Fibroblast of pulmonary artery (primary cell): Measurements from ENCODE around the gene TMEM9.

Source experiments
- DNase-seq: peaks from one replicate; pipeline ENCODE4 v3.0.0-alpha.2; 2010; ENCODE audit warnings: low read depth
- H3K4me3 ChIP-seq: replicated peaks from 2 replicates; pipeline ENCODE4 v1.5.1; 2011; ENCODE audit warnings: low read depth, mild to moderate bottlenecking, control low read depth, low read length, moderate library complexity
- CTCF ChIP-seq: IDR thresholded peaks from 2 replicates; pipeline ENCODE4 v1.5.1; 2011; ENCODE audit warnings: mild to moderate bottlenecking, control low read depth, low read length, inconsistent platforms; ENCODE audit errors: missing control alignments

Gene TMEM9

DNA sequence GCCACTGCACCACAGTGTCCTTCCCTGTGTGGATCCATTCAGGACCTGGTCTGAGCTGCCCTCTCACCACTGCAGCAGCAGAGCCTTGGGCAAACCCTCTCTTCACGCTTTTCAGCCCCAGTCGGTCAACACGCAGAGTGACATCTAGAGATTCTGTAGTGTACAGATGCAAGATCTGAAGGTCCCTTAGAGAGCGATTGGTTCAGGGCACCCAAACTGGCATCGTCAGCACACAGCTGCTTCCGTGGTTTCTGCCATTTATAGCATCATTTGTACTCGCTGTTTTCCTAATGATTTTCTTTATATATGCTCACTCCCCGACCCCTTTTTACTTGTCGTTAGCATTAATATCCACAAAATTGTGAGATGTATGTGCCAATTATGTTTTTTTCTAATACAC lies 25.8 kb downstream of the TMEM9 start:
- no peak for TF ChIP-seq CTCF
- DNase-seq, result no peak
- no peak overlapping the region for H3K4me3 ChIP-seq

- TF ChIP-seq CTCF, result no peak
- no peak for DNase-seq
- H3K4me3 ChIP-seq, result no peak overlapping the region
Measured at GRCh38 chr1:201127755-201128455, 26.4 kb downstream of the TMEM9 start.

DNA sequence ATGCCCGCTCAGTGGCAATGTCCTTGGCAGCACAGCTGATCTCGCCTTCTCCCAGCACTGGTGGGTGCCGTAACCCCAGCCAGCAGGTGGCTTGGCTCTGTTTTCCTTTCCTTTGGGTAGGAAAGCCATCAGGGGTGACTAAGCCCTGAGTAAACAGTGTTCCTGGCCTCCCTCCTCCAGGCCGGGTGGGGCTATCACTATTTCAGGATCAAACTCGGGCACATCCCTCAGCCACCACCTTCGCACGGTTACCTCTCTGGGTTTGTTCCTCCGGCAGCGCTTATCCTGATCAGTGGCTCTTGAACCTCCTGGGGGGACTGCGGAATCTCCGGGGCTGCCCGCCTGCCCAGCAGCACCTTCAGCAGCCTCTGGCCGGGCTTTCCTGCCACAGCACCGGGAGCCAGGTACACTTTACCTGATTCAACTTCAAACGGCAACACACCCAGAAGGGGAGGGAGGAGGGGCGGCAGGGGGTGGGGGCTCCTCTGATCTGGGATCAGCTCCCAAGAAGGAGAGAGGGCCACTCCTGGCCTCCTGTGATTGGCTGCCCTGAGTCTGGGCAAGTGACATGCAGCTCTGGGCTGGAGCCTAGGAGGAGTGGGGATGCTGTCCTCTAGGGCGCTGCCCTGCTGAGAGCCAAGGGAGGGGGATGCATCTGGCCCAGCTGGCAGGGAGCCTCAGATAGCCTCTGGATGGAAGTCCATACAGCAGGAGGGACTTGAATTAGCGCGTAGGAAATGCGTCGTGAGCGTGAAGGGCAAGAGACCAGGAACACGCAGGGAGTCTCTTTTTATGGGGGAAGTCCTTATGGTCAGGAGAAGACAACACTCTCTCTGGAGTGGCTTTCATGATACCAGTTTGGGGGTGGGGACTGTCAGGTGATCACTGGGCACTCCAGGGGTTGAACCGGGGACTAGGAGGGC lies 27.2 kb downstream of the TMEM9 start, which contains the start of gene ASCL5:
Gene ASCL5, minus strand, starts transcription at position 353 of the 923 bp plus-strand sequence. CDS start 11,812 bp downstream, outside the sequence.
- TF ChIP-seq CTCF, result no peak
- no peak for DNase-seq
- H3K4me3 ChIP-seq, result no peak within 1 kb of the TSS

DNA sequence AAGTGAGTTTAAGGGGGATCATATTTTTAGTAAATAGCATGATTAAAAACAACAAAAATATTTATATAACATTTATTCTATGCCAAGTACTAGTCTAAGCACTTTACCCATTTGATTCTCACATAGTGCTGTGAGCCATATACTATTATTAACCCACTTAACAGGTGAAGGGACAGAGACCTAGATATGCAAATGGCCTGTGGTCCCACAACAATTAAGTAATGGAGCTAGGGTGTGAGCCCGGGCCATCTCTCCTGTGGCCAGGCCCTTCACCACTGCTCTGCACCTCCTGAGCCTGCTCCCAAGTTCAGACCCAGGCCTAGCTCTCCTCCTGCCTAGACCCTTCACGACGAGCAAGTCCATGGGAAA lies 27.8 kb downstream of the TMEM9 start:
- TF ChIP-seq CTCF, result no peak
- no peak for DNase-seq
- H3K4me3 ChIP-seq, result no peak overlapping the region

GRCh38 chr1:201125800-201126199 lies 28.5 kb downstream of the TMEM9 start:
- H3K4me3 ChIP-seq, result no peak overlapping the region
- DNase-seq, result no peak
- no peak for TF ChIP-seq CTCF

DNA sequence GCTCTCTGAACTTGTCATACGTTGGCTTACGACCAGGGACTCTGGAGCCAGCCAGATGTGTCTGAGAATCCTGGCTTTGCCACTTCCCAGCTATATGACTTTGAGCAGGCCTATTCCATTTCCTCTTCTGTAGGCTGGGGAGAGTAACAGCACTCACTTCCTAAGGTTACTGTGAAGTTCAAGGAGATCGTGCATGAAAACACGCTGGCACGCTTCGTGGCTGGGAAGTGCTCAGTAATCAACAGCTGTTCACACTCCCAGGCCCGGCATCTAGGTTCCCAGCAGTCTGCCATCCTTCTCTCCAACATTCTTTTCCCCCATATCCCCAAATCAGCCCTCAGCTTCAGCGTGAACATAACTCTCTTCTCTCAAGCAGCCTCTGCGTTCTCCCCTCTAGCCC lies 29.3 kb downstream of the TMEM9 start:
- DNase-seq, result no peak
- TF ChIP-seq CTCF, result no peak

GRCh38 chr1:201123866-201124265 lies 30.4 kb downstream of the TMEM9 start:
- no peak for TF ChIP-seq CTCF
- no peak for DNase-seq
- H3K4me3 ChIP-seq, result no peak overlapping the region

More for the DNA sequence above, 29.3 kb downstream of the TMEM9 start:
- H3K4me3 ChIP-seq, result no peak overlapping the region
